Osteoblast (primary cell): ENCODE data around the gene PARD3B. TPM values are rescaled to one million over a fixed set of nuclear protein-coding genes. Genes with fewer than 3 reads are reported as not detected.

Experiments
- DNase-seq: peaks from one replicate; pipeline ENCODE4 v3.0.0; 2011; ENCODE audit warnings: low spot score, mixed read lengths; ENCODE audit not compliant: insufficient read length; ENCODE audit errors: missing footprints
- H2AFZ ChIP-seq: 2 replicates; pipeline ENCODE4 v1.6.0; 2011; ENCODE audit warnings: mild to moderate bottlenecking, low read length
- H3K27ac ChIP-seq: 2 replicates; pipeline ENCODE4 v1.5.1; 2011; ENCODE audit warnings: mild to moderate bottlenecking, low read depth, low read length, moderate library complexity
- H3K27me3 ChIP-seq: 2 replicates; pipeline ENCODE4 v1.6.0; 2012; ENCODE audit warnings: mild to moderate bottlenecking, control low read depth, inconsistent platforms, low read length, moderate library complexity; ENCODE audit not compliant: insufficient read depth
- H3K36me3 ChIP-seq: 2 replicates; pipeline ENCODE4 v1.5.1; 2011; ENCODE audit warnings: mild to moderate bottlenecking, low read length, control low read depth, moderate library complexity; ENCODE audit not compliant: insufficient read depth
- H3K4me1 ChIP-seq: 2 replicates; pipeline ENCODE4 v1.5.1; 2011; ENCODE audit warnings: mild to moderate bottlenecking, low read length, control low read depth, moderate library complexity; ENCODE audit not compliant: insufficient read depth
- H3K4me2 ChIP-seq: 2 replicates; pipeline ENCODE4 v1.6.0; 2011; ENCODE audit warnings: mild to moderate bottlenecking, low read length; ENCODE audit not compliant: insufficient read depth
- H3K4me3 ChIP-seq: fragments of 200-600 bp; sonication (generic); 3 replicates; pipeline ENCODE4 v1.5.1; 2012; ENCODE audit warnings: mild to moderate bottlenecking, low read length, inconsistent platforms; ENCODE audit not compliant: insufficient read depth
- H3K79me2 ChIP-seq: 2 replicates; pipeline ENCODE4 v1.6.0; 2012; ENCODE audit warnings: mild to moderate bottlenecking, low read length, control low read depth, inconsistent platforms; ENCODE audit not compliant: insufficient read depth
- H3K9me3 ChIP-seq: 2 replicates; pipeline ENCODE4 v1.5.1; 2011; ENCODE audit warnings: low read depth, low read length, control low read depth
- H4K20me1 ChIP-seq: 2 replicates; pipeline ENCODE4 v1.6.0; 2012; ENCODE audit warnings: mild to moderate bottlenecking, low read length, control low read depth; ENCODE audit not compliant: insufficient read depth
- total RNA-seq: library from RNA; depleted of rRNA; stranded (reverse); fragments of >200 nt; gene quantifications from 2 replicates; pipeline ENCODE4 v1.2.3, GENCODE V29; 2012
- TF ChIP-seq, protein P1 (sequence below): IDR thresholded peaks from 2 replicates; pipeline ENCODE4 v1.5.1; 2011; ENCODE audit warnings: mild to moderate bottlenecking, low read depth, low read length, moderate library complexity; ENCODE audit errors: extremely low read depth

The PARD3B gene
- total RNA-seq, 1 donor = 22.4 TPM

GRCh38 chr2:204989877-204990276, 444.6 kb downstream of the PARD3B start:
- Histone ChIP-seq H2AFZ (no peak overlapping the region), H3K36me3 (no peaks in the 10 kb centered on the region), H3K4me2 (no peak overlapping the region), H3K79me2 (no peaks in the 10 kb centered on the region), H3K27ac (no peak overlapping the region), H4K20me1 (no peaks in the 10 kb centered on the region), H3K4me3 (no peak overlapping the region), H3K4me1 (no peaks in the 10 kb centered on the region), H3K27me3 (no peaks in the 10 kb centered on the region), H3K9me3 (no peaks in the 10 kb centered on the region)
- TF ChIP-seq, protein P1, sequence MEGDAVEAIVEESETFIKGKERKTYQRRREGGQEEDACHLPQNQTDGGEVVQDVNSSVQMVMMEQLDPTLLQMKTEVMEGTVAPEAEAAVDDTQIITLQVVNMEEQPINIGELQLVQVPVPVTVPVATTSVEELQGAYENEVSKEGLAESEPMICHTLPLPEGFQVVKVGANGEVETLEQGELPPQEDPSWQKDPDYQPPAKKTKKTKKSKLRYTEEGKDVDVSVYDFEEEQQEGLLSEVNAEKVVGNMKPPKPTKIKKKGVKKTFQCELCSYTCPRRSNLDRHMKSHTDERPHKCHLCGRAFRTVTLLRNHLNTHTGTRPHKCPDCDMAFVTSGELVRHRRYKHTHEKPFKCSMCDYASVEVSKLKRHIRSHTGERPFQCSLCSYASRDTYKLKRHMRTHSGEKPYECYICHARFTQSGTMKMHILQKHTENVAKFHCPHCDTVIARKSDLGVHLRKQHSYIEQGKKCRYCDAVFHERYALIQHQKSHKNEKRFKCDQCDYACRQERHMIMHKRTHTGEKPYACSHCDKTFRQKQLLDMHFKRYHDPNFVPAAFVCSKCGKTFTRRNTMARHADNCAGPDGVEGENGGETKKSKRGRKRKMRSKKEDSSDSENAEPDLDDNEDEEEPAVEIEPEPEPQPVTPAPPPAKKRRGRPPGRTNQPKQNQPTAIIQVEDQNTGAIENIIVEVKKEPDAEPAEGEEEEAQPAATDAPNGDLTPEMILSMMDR = no peak
- DNase-seq = no peak

DNA sequence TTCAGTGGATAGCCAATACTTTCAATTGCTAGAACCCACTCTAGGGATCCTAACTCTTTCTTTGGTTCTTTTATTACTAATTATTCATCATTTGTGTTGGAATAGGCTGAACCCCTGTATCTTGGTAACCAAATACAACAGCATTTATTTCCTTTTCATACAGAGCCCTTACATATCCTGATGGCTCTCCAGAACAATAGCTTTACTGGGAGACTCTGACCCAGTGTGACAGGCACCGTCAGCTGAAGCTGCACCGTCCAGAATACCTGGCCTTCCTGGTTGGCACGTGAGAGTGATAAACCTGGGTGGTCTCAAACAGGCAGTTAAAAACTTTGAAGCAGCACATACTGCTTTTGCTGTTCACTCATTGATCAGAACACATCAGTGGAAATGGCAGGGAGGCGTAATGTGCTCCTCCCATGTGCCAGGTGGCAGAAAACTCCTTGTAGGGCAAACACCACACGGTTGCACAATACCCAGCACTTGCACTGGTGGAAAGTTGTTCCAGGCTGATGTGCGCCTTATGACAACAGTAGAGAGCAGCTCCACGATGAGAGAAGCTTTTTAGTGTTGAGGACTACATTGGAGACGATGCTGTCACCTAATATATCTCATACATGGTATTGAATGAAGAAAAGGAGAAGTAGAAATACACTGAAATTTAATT, 456.2 kb downstream of the PARD3B start:
- no peak overlapping the region for H3K4me2 ChIP-seq
- H4K20me1 ChIP-seq = no peaks in the 10 kb centered on the region
- no peak for DNase-seq
- no peak overlapping the region for H3K4me3 ChIP-seq
- H3K79me2 ChIP-seq = no peaks in the 10 kb centered on the region
- no peak overlapping the region for H3K27ac ChIP-seq
- H3K27me3 ChIP-seq = no peaks in the 10 kb centered on the region
- H2AFZ ChIP-seq = no peak overlapping the region
- no peaks in the 10 kb centered on the region for H3K36me3 ChIP-seq
- no peaks in the 10 kb centered on the region for H3K4me1 ChIP-seq
- TF ChIP-seq, protein P1 = no peak
- no peaks in the 10 kb centered on the region for H3K9me3 ChIP-seq

DNA sequence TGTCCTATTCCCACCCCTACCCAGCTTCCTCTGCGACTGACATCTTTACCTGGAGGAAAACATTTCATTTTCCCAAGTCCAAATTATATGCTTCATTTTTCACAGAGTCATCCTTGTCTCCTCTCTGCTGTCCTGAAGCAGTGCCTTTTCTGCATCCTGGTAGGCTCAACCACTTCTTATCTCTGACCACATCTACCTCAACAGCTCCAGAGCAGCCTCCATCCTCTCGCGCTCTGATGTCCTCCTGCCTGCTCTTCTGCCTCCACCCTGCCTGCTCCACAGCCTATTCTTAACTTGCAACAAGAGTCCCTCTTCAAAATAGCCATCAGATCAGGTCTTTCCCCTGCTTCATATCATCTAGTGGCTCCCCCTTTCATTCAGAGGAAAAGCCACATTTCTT, 457.1 kb downstream of the PARD3B start:
- TF ChIP-seq, protein P1 = no peak
- no peak overlapping the region for H2AFZ ChIP-seq
- H3K4me2 ChIP-seq = no peak overlapping the region
- no peaks in the 10 kb centered on the region for H3K27me3 ChIP-seq
- DNase-seq = peak; percentile 31
- no peaks in the 10 kb centered on the region for H4K20me1 ChIP-seq
- H3K27ac ChIP-seq = no peak overlapping the region
- H3K36me3 ChIP-seq = no peaks in the 10 kb centered on the region
- H3K79me2 ChIP-seq = no peaks in the 10 kb centered on the region
- no peak overlapping the region for H3K4me3 ChIP-seq
- H3K9me3 ChIP-seq = no peaks in the 10 kb centered on the region
- H3K4me1 ChIP-seq = no peaks in the 10 kb centered on the region

GRCh38 chr2:205003288-205003687, 458.0 kb downstream of the PARD3B start:
- no peak for DNase-seq
- Histone ChIP-seq H3K79me2 (no peaks in the 10 kb centered on the region), H3K4me1 (no peaks in the 10 kb centered on the region), H3K4me2 (no peak overlapping the region), H3K27me3 (no peaks in the 10 kb centered on the region), H3K4me3 (no peak overlapping the region), H3K36me3 (no peaks in the 10 kb centered on the region), H3K27ac (no peak overlapping the region), H4K20me1 (no peaks in the 10 kb centered on the region), H2AFZ (no peak overlapping the region), H3K9me3 (no peaks in the 10 kb centered on the region)
- TF ChIP-seq, protein P1 = no peak
